HG03460 (cell line): ENCODE data around the gene ZBED4.

Experiments
- ATAC-seq: cut with Tn5 transposase; IDR thresholded peaks from one replicate; pipeline ENCODE4 v1.9.1; 2021; ENCODE audit not compliant: unreplicated experiment

ZBED4 gene

GRCh38 chr22:49897015-49897684, 43.5 kb downstream of the ZBED4 start:
- ATAC-seq: no peak

- ATAC-seq: no peak
Observed at GRCh38 chr22:49899530-49899929, 45.9 kb downstream of the ZBED4 start.

GRCh38 chr22:49900441-49901230, 47.0 kb downstream of the ZBED4 start:
- no peak for ATAC-seq

- no peak for ATAC-seq
Observed at GRCh38 chr22:49901457-49901856, 47.8 kb downstream of the ZBED4 start.

GRCh38 chr22:49903322-49904039, 49.8 kb downstream of the ZBED4 start:
- ATAC-seq: no peak

- ATAC-seq: no peak
Observed at GRCh38 chr22:49904040-49904369, 50.4 kb downstream of the ZBED4 start.

- ATAC-seq: no peak
Observed at GRCh38 chr22:49905465-49905864, 51.8 kb downstream of the ZBED4 start.

GRCh38 chr22:49906071-49906798, 52.6 kb downstream of the ZBED4 start:
- no peak for ATAC-seq

- no peak for ATAC-seq
Observed at GRCh38 chr22:49906799-49907290, 53.2 kb downstream of the ZBED4 start.

GRCh38 chr22:49907807-49908206, 54.2 kb downstream of the ZBED4 start:
- ATAC-seq: no peak

GRCh38 chr22:49909476-49910205, 56.0 kb downstream of the ZBED4 start:
- ATAC-seq: no peak

GRCh38 chr22:49910229-49911155, 56.8 kb downstream of the ZBED4 start:
- no peak for ATAC-seq

- ATAC-seq: no peak
Observed at GRCh38 chr22:49911881-49912625, 58.4 kb downstream of the ZBED4 start.

GRCh38 chr22:49913026-49913425, 59.4 kb downstream of the ZBED4 start:
- no peak for ATAC-seq

- no peak for ATAC-seq
Observed at GRCh38 chr22:49913446-49913845, 59.8 kb downstream of the ZBED4 start.

- no peak for ATAC-seq
Observed at GRCh38 chr22:49914256-49914655, 60.6 kb downstream of the ZBED4 start.

GRCh38 chr22:49915610-49916009, 62.0 kb downstream of the ZBED4 start:
- ATAC-seq: no peak

GRCh38 chr22:49916831-49917230, 63.2 kb downstream of the ZBED4 start:
- no peak for ATAC-seq
